HFF-Myc (cell line): ENCODE results near the gene ANXA7.

Experiments used
- DNase-seq: peaks from one replicate; pipeline ENCODE4 v3.0.0-alpha.2; 2011; ENCODE audit warnings: low read depth; ENCODE audit errors: extremely low read depth
- H3K4me3 ChIP-seq: replicated peaks from 2 replicates; pipeline ENCODE4 v1.5.1; 2011; ENCODE audit warnings: low read depth, mild to moderate bottlenecking, control low read depth, low read length
- TF ChIP-seq, protein P1 (sequence below): IDR thresholded peaks from 2 replicates; pipeline ENCODE4 v1.5.1; 2012; ENCODE audit warnings: mild to moderate bottlenecking, low read depth, low read length, control low read depth; ENCODE audit errors: missing control alignments

ANXA7 gene

GRCh38 chr10:73446926-73447325 lies 33.1 kb upstream of the ANXA7 start:
- no peak for DNase-seq
- TF ChIP-seq, protein P1, sequence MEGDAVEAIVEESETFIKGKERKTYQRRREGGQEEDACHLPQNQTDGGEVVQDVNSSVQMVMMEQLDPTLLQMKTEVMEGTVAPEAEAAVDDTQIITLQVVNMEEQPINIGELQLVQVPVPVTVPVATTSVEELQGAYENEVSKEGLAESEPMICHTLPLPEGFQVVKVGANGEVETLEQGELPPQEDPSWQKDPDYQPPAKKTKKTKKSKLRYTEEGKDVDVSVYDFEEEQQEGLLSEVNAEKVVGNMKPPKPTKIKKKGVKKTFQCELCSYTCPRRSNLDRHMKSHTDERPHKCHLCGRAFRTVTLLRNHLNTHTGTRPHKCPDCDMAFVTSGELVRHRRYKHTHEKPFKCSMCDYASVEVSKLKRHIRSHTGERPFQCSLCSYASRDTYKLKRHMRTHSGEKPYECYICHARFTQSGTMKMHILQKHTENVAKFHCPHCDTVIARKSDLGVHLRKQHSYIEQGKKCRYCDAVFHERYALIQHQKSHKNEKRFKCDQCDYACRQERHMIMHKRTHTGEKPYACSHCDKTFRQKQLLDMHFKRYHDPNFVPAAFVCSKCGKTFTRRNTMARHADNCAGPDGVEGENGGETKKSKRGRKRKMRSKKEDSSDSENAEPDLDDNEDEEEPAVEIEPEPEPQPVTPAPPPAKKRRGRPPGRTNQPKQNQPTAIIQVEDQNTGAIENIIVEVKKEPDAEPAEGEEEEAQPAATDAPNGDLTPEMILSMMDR, result no peak

GRCh38 chr10:73444457-73444856 lies 30.6 kb upstream of the ANXA7 start:
- no peak for DNase-seq
- TF ChIP-seq, protein P1, result no peak
- H3K4me3 ChIP-seq, result no peak overlapping the region

More at GRCh38 chr10:73446926-73447325, 33.1 kb upstream of the ANXA7 start:
- H3K4me3 ChIP-seq, result no peak overlapping the region

DNA sequence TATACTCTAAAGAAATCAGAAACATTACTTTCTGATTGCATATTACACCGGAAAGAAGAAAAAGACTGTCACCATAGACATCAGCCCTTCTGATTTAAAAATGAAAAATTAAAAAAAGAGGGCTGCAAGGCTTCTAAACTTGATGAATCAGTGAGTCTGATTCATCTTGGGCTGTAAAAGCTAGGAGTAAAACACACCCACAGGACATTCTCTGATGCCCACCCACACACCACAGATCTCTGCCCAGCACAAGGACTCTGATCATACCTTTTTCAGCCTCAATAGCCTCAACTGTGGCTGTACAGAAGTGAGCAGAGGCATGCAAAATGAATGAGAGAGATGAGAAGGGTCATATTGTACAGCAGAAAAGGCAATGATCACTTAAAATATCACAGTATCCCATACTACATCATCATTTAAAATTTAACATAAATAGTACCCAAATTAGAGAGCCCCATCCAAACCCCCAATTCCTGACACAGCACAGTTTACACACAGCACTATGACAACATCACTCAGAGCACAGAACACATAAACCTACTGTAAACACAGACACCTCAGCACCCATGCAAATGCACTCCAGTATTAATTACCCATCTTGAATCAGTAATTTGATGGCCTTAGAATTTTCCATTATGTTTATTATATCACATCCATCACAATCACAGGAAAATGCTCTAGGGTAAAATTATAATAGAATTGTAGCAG lies 25.9 kb upstream of the ANXA7 start:
- no peak overlapping the region for H3K4me3 ChIP-seq
- peak; percentile 9 for DNase-seq
- TF ChIP-seq, protein P1, result no peak

- TF ChIP-seq, protein P1, result no peak
- DNase-seq, result no peak
- H3K4me3 ChIP-seq, result no peak overlapping the region
These were observed 25.2 kb upstream of the ANXA7 start for GRCh38 chr10:73439055-73439454.

DNA sequence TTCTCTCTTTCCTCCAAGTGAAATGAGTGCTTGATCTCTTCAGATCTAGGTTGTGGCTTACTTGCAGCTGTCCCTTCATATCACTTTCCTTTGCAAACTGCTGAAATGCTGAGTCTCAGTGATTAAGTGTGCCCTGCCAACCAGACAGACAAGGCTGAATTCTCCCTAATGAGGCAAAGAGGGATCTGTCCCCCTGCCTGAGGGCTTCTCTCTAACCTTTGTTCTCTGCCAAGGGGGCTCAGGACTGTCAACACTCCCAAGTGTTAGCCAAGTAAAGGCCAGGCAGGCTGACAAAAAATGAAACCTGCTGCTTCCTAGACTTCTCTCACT lies 19.6 kb upstream of the ANXA7 start, which contains the start of gene MSS51:
MSS51 (minus strand) TSS at position 24 of the 330 bp plus-strand sequence. CDS start 5,277 bp downstream, outside the sequence.
- TF ChIP-seq, protein P1, result no peak
- no peak within 1 kb of the TSS for H3K4me3 ChIP-seq
- DNase-seq, result no peak

DNA sequence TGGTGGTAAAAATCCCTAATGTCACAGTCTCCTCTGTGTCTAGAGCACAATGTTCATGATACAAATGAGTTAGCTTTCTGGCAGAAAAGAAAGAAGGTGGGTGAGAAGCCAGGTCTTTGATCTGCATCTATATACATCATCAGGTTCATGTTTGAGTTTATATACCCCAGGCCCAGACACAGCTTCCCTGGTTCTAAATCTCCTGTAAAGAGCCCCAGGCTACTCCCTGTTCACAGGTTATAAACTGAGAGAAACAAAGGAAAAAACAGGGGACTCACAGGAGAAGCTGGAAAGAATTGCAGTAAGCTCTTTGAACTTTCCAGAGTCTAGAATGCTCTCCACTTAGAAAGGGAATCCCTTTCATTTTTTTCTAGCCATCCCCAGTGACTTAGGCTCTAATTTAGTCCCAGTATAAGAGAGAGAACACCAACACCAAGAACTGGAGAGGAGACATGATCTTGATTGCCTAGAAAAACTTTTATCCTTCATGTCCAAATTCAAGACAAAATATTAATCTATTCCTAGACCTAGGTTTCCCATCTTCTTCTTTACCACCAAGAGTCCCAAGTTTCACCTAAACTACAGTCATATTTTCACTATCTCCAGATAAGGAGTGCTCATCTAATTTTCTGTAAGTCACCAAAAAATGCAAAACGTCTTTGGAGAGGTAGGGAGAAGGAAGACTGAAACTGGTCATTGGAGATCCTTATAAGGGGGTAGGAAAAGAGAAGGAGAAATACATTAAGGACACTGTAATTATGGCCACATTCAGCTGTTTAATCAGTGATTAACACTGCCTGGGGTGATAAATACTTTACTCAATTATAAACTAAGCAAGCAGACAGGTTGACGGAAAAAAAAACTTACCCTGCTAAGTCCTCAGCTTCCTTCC lies 19.0 kb upstream of the ANXA7 start:
- DNase-seq, result no peak
- TF ChIP-seq, protein P1, result no peak
- H3K4me3 ChIP-seq, result no peak overlapping the region
